ENCODE measurements around the gene TRPM1.
A peak's percentile ranks its signal among the peaks of the same experiment; 100 is the strongest.

Gene TRPM1

GRCh38 chr15:31102039-31102321, 455 bp upstream of the TRPM1 start:
- TF ChIP-seq GATA3 (IDR thresholded peaks at IDR 0.05; ENCODE audit: low read depth, low read length) (no peak), GATA2 (IDR thresholded peaks at IDR 0.05; ENCODE audit: low read depth, low read length) (peak; percentile 74)

GRCh38 chr15:31100738-31101137, 787 bp downstream of the TRPM1 start:
- TF ChIP-seq GATA2 (IDR thresholded peaks at IDR 0.05; ENCODE audit: low read depth, low read length) (no peak), GATA3 (IDR thresholded peaks at IDR 0.05; ENCODE audit: low read depth, low read length) (no peak)

DNA sequence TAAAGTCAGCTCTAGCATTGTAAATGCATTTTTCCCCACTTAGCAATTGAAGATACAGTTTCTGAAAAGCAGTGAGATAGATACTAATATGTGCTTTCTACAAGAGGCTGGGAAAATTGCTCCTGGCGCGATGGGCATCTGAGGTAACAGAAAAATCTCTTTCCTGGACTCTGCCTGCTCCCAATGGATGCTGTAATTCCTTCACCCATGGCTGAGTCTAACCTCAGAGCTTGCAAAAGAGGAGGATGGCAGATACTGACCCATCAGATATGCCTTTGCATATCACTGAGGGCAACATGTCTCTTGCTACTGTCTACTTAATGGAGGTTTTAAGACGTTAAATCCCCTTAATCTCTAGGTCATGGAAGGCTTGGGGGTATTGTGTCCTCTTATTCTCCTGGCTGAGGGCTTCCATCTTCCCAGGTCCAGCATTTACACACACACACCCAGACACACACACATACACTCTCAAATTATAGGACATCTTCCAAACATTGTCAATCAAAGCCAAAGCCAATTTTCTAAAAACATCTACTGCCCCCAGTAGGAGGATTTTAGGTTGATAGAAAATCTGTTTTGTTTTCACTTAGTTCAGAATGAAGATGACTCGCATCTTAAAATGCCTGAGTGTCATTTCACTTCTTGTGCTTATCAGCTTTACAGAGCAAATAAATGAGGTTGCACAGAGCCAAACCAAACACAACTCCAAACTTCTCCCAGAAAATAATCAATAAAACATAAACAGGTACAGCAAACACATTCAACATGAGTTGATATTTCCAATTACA, 2.4 kb downstream of the TRPM1 start:
- no peak for TF ChIP-seq GATA3 (IDR thresholded peaks at IDR 0.05; ENCODE audit: low read depth, low read length)
- no peak for TF ChIP-seq GATA2 (IDR thresholded peaks at IDR 0.05; ENCODE audit: low read depth, low read length)

DNA sequence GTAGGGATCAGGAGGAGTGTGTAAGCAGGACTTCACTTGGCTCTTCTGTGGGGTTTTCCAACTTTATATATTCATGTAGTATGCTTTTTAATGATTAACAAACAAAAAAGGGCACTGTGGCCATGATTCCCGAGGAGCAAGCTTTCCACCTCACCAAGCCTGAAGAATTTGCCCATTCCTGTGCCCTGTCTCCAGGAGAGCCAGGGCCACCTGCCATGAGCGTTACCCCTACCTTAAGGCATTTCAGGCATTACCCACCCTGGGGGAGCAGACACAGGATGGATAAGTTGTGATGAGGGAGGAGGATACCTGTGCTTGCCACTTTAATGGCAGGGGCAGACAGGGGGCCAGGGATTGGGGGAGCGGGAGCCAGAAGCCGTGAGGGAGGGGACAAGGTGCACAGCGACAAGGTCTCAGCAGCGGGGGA, 3.0 kb downstream of the TRPM1 start:
- no peak for TF ChIP-seq GATA3 (IDR thresholded peaks at IDR 0.05; ENCODE audit: low read depth, low read length)
- no peak for TF ChIP-seq GATA2 (IDR thresholded peaks at IDR 0.05; ENCODE audit: low read depth, low read length)

DNA sequence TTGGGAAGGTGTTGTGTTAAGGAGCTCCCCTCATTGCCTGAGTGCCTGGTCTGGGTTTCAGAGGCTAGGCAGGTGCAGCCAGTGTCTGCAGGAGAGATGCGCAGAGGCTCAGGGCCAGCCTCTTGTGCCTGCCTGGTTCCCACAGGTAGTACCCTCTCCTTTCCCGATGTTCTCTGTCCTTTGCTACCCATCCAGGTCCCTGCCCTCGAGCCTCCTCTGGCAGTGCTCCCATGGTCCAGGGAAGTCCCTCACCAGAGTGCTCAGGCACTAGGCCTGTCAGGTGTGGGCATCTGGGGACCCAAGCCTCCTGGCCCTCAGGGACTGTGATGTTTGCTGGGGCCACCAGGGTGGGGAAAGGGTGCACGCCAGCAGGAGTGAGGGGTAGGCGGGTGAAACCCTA, 5.0 kb downstream of the TRPM1 start:
- TF ChIP-seq GATA2 (IDR thresholded peaks at IDR 0.05; ENCODE audit: low read depth, low read length) (no peak), GATA3 (IDR thresholded peaks at IDR 0.05; ENCODE audit: low read depth, low read length) (no peak)

DNA sequence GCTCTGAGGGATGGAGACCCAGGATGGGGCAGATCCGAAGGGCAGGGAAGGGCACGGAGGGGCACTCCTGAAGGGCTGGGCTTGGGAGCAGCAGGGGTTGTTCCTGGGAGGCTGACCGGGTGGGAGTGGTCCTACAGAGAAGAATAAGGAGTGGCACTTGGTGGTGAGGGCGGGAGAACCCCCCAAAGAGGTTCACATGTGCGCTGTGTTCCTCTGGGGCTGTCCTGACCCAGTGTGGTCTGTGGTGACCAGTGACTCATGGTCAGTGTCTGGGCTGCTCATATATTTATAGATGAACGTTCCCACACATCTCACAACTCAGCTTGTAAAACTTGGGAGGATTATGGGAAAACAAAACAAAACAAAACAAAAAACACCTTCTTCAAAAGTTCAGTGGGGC, 10.0 kb downstream of the TRPM1 start:
- no peak for TF ChIP-seq GATA3 (IDR thresholded peaks at IDR 0.05; ENCODE audit: low read depth, low read length)
- TF ChIP-seq GATA2 (IDR thresholded peaks at IDR 0.05; ENCODE audit: low read depth, low read length): no peak

GRCh38 chr15:31090766-31091165, 10.8 kb downstream of the TRPM1 start:
- TF ChIP-seq GATA2 (IDR thresholded peaks at IDR 0.05; ENCODE audit: low read depth, low read length) (no peak), GATA3 (IDR thresholded peaks at IDR 0.05; ENCODE audit: low read depth, low read length) (no peak)

GRCh38 chr15:31089368-31090047, 12.0 kb downstream of the TRPM1 start:
- TF ChIP-seq GATA3 (IDR thresholded peaks at IDR 0.05; ENCODE audit: low read depth, low read length): no peak
- TF ChIP-seq GATA2 (IDR thresholded peaks at IDR 0.05; ENCODE audit: low read depth, low read length): no peak

GRCh38 chr15:31088672-31089367, 12.7 kb downstream of the TRPM1 start:
- TF ChIP-seq GATA3 (IDR thresholded peaks at IDR 0.05; ENCODE audit: low read depth, low read length) (no peak), GATA2 (IDR thresholded peaks at IDR 0.05; ENCODE audit: low read depth, low read length) (no peak)

DNA sequence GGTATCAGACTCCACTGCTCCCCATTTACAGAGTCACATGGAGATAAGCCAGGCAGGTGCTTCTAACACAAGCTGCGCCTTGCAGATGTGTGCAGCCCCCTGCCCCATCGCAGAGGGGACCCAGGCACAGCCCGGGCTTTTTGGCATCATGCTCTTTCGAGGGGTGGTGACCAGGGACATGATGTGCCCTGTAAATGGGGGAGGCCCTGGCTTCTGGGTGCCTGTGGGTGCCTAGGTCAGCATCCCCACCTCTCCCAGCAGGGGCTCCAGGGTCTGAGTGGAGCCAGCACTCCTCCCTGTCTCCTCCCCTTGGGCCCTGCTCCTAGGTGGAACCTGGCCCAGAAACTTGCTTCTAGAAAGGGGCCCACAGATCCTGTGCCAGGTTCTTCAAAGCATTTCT, 15.2 kb downstream of the TRPM1 start:
- no peak for TF ChIP-seq GATA2 (IDR thresholded peaks at IDR 0.05; ENCODE audit: low read depth, low read length)
- no peak for TF ChIP-seq GATA3 (IDR thresholded peaks at IDR 0.05; ENCODE audit: low read depth, low read length)

GRCh38 chr15:31085359-31085758, 16.2 kb downstream of the TRPM1 start:
- TF ChIP-seq GATA2 (IDR thresholded peaks at IDR 0.05; ENCODE audit: low read depth, low read length): no peak
- no peak for TF ChIP-seq GATA3 (IDR thresholded peaks at IDR 0.05; ENCODE audit: low read depth, low read length)

GRCh38 chr15:31084176-31084575, 17.3 kb downstream of the TRPM1 start:
- TF ChIP-seq GATA2 (IDR thresholded peaks at IDR 0.05; ENCODE audit: low read depth, low read length): no peak
- no peak for TF ChIP-seq GATA3 (IDR thresholded peaks at IDR 0.05; ENCODE audit: low read depth, low read length)

DNA sequence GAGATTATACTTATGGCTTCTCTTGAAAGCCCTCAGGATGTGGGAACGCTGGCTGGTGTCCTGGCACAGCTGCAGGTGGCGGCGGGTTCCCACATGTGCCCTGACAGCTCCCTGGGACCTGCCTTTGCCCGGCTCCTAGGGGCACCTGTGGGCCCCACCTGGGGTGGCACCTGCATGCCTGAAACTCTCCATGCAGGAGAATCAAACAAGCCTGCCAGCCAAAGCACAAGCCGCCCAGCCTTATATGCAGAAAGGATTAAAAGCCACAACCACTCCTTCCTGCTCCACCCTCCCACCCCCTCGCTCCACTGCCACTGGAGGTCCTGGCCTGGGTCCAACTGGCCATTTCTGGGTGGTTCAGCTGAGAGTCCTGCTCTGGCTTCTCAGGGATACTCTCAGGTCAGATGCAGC, 18.1 kb downstream of the TRPM1 start:
- TF ChIP-seq GATA3 (IDR thresholded peaks at IDR 0.05; ENCODE audit: low read depth, low read length): no peak
- no peak for TF ChIP-seq GATA2 (IDR thresholded peaks at IDR 0.05; ENCODE audit: low read depth, low read length)

DNA sequence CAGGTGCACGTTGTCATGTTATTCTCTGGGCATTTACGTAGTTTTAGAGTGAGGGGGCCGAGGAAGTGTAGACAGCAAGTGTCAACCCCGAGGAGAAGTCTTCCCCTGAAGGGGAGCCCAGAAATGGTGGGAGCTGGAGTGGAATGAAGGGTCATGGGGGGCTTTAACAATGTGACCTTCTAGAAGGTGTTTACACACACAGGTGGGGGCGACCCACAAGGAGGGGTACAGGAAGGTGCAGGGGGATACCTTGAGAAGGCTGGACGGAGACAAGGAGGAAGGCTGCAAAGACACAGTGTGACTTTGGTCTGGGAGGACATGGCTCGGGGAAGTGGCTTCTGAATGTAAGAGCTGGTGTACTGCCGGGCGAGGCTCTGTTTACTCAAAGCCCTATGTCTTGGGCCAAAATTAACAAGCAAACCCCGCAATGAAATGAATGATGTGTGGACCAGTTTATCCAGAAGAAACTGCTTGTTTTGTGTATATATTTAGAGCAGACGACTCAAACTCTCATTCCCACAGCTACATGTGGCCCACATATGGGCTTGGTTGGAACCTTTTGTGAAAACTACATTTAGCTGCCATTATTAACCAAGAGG, 18.7 kb downstream of the TRPM1 start:
- TF ChIP-seq GATA2 (IDR thresholded peaks at IDR 0.05; ENCODE audit: low read depth, low read length): no peak
